H54 (cell line): ENCODE results near the gene ZNF530.

Source experiments
- DNase-seq: peaks from one replicate; pipeline ENCODE4 v3.0.0; 2011; ENCODE audit warnings: low spot score, mixed read lengths; ENCODE audit not compliant: insufficient read length
- FAIRE-seq: peaks from 3 replicates; lab custom pipeline; 2011; peaks lifted over from hg19 to GRCh38; lab: Jason Lieb, UNC
- POLR2A ChIP-seq: IDR thresholded peaks from 2 replicates; pipeline ENCODE4 v1.6.1; 2011; ENCODE audit warnings: low read depth, mild to moderate bottlenecking, low read length

ZNF530 gene

GRCh38 chr19:57641715-57642234 lies 42.1 kb downstream of the ZNF530 start:
- FAIRE-seq, result no peak
- no peak for DNase-seq
- no peak for TF ChIP-seq POLR2A

- no peak for FAIRE-seq
- TF ChIP-seq POLR2A, result no peak
- DNase-seq, result no peak
Measured at GRCh38 chr19:57642396-57643046, 42.8 kb downstream of the ZNF530 start.

- no peak for FAIRE-seq
- TF ChIP-seq POLR2A, result no peak
Measured at GRCh38 chr19:57643734-57644133, 44.0 kb downstream of the ZNF530 start.

GRCh38 chr19:57648331-57649003 lies 48.8 kb downstream of the ZNF530 start:
- TF ChIP-seq POLR2A, result no peak
- no peak for DNase-seq
- FAIRE-seq, result no peak

More at GRCh38 chr19:57643734-57644133, 44.0 kb downstream of the ZNF530 start:
- no peak for DNase-seq

- FAIRE-seq (no peak), DNase-seq (no peak)
- no peak for TF ChIP-seq POLR2A
Measured at GRCh38 chr19:57651654-57651996, 51.9 kb downstream of the ZNF530 start.

GRCh38 chr19:57653689-57654088 lies 54.0 kb downstream of the ZNF530 start:
- DNase-seq (no peak), FAIRE-seq (no peak)
- TF ChIP-seq POLR2A, result no peak

GRCh38 chr19:57655443-57655842 lies 55.8 kb downstream of the ZNF530 start:
- no peak for DNase-seq
- TF ChIP-seq POLR2A, result no peak
- no peak for FAIRE-seq

GRCh38 chr19:57656346-57656745 lies 56.7 kb downstream of the ZNF530 start:
- TF ChIP-seq POLR2A, result no peak
- FAIRE-seq (no peak), DNase-seq (no peak)
